Measurements from ENCODE around the gene H6PD. TPM values are rescaled to one million over a fixed set of nuclear protein-coding genes. Genes with fewer than 3 reads are reported as not detected.

Gene H6PD
- polyA plus RNA-seq, 1 donor (not counting 4 experiments of a cell fraction or from before 2014, with no cell fraction given): 3.3 TPM

- DNase-seq (ENCODE audit: low read depth, low spot score) (no peak), FAIRE-seq (no peak)
- TF ChIP-seq CTCF (optimal IDR thresholded peaks at IDR 0.05 in 1 of 3, IDR thresholded peaks at IDR 0.05 in 1 of 3, conservative IDR thresholded peaks at IDR 0.05 in 1 of 3; ENCODE audit: extremely low read depth in 1 of 3, insufficient read depth in 2 of 3, low read length in 3 of 3) (no peak), EZH2 (IDR thresholded peaks at IDR 0.05; ENCODE audit: low read length) (no peak)
- dilution Hi-C loops (cut with MboI; ENCODE audit: extremely low pct_ligation_motif_present, low sequenced_read_pairs): no loop called here
- no peak overlapping the region for H3K27ac ChIP-seq (ENCODE audit: control insufficient read depth, insufficient read depth, low read length)
- peaks cover 0 to 4% of the 10 kb centered on the region in 2 experiments for H3K36me3 ChIP-seq (ENCODE audit: control insufficient read depth in 2 of 2, extremely low read depth in 1 of 2, insufficient read depth in 2 of 2, low read length in 2 of 2)
- H3K4me2 ChIP-seq (ENCODE audit: control insufficient read depth, extremely low read depth, insufficient read depth, low read depth, low read length): no peak overlapping the region
- peaks cover 14% of the 10 kb centered on the region for H3K79me2 ChIP-seq (ENCODE audit: control insufficient read depth, insufficient read depth, low read length)
- H3K27me3 ChIP-seq (ENCODE audit: control insufficient read depth, extremely low read depth, insufficient read depth, low read length): no peaks in the 10 kb centered on the region
- no peaks in the 10 kb centered on the region for H3K9me3 ChIP-seq (ENCODE audit: control insufficient read depth, low read depth, low read length)
- no peaks in the 10 kb centered on the region for H4K20me1 ChIP-seq (ENCODE audit: control insufficient read depth, extremely low read depth, insufficient read depth, low read length)
- H3K9me1 ChIP-seq (ENCODE audit: control insufficient read depth, extremely low read depth, insufficient read depth, low read length): no peaks in the 10 kb centered on the region
- no peak overlapping the region for H3K9ac ChIP-seq (ENCODE audit: control insufficient read depth, extremely low read depth, insufficient read depth, low read length)
- no peak overlapping the region for H3K4me3 ChIP-seq (ENCODE audit: control insufficient read depth in 2 of 3, extremely low read depth in 1 of 3, insufficient read depth in 2 of 3, low read depth in 1 of 3, low read length in 3 of 3)
- peaks cover 10% of the 10 kb centered on the region for H3K4me1 ChIP-seq (ENCODE audit: control insufficient read depth, extremely low read depth, insufficient read depth, low read length)
- H2AFZ ChIP-seq (ENCODE audit: control insufficient read depth, low read length): no peak overlapping the region
These were observed 48.3 kb upstream of the H6PD start for GRCh38 chr1:9186082-9186859.

DNA sequence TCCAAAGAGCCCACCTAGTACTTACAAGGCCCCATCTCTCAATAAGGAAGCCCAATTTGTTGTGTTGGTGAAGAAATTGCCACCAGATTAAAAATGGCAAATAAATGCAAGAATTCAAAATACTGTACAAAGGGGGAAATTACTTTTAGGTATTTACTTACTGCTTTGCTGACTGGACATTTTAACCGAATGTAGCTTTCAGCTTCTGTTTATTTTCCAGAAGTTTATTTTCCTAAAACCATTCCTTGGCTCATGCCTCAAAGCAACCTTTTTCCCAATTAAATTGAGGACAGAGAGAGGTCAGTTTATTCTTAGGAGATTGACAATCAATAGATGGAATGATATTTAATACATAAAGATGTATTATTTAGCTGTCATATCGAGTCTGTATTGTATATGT is 47.6 kb upstream of the H6PD start:
- Histone ChIP-seq H3K27me3 (ENCODE audit: control insufficient read depth, extremely low read depth, insufficient read depth, low read length) (no peaks in the 10 kb centered on the region), H3K36me3 (ENCODE audit: control insufficient read depth in 2 of 2, extremely low read depth in 1 of 2, insufficient read depth in 2 of 2, low read length in 2 of 2) (peaks cover 0 to 4% of the 10 kb centered on the region in 2 experiments), H3K4me3 (ENCODE audit: control insufficient read depth in 2 of 3, extremely low read depth in 1 of 3, insufficient read depth in 2 of 3, low read depth in 1 of 3, low read length in 3 of 3) (no peak overlapping the region), H4K20me1 (ENCODE audit: control insufficient read depth, extremely low read depth, insufficient read depth, low read length) (no peaks in the 10 kb centered on the region), H3K79me2 (ENCODE audit: control insufficient read depth, insufficient read depth, low read length) (peaks cover 7% of the 10 kb centered on the region), H3K4me1 (ENCODE audit: control insufficient read depth, extremely low read depth, insufficient read depth, low read length) (peaks cover 5% of the 10 kb centered on the region), H3K4me2 (ENCODE audit: control insufficient read depth, extremely low read depth, insufficient read depth, low read depth, low read length) (no peak overlapping the region), H3K9me1 (ENCODE audit: control insufficient read depth, extremely low read depth, insufficient read depth, low read length) (no peaks in the 10 kb centered on the region), H3K9me3 (ENCODE audit: control insufficient read depth, low read depth, low read length) (no peaks in the 10 kb centered on the region), H3K27ac (ENCODE audit: control insufficient read depth, insufficient read depth, low read length) (no peak overlapping the region), H2AFZ (ENCODE audit: control insufficient read depth, low read length) (no peak overlapping the region), H3K9ac (ENCODE audit: control insufficient read depth, extremely low read depth, insufficient read depth, low read length) (no peak overlapping the region)
- dilution Hi-C loops (cut with MboI; ENCODE audit: extremely low pct_ligation_motif_present, low sequenced_read_pairs): no loop called here
- no peak for TF ChIP-seq EZH2 (IDR thresholded peaks at IDR 0.05; ENCODE audit: low read length)
- TF ChIP-seq CTCF (optimal IDR thresholded peaks at IDR 0.05 in 1 of 3, IDR thresholded peaks at IDR 0.05 in 1 of 3, conservative IDR thresholded peaks at IDR 0.05 in 1 of 3; ENCODE audit: extremely low read depth in 1 of 3, insufficient read depth in 2 of 3, low read length in 3 of 3): no peak
- DNase-seq (ENCODE audit: low read depth, low spot score) (no peak), FAIRE-seq (no peak)

Measured in keratinocyte (primary cell).